GM19023 (cell line): ENCODE results near the gene ANKRD2.
A peak's percentile ranks its signal among the peaks of the same experiment; 100 is the strongest.
"Not testable (repeated sequence)": the region's sequence is repeated elsewhere in the genome, so short reads cannot be mapped to it uniquely, and the experiment has no call there.

ENCODE experiments used
- ATAC-seq: cut with Tn5 transposase; IDR thresholded peaks from one replicate; pipeline ENCODE4 v1.9.1; 2021; ENCODE audit warnings: mild to moderate bottlenecking, moderate library complexity; ENCODE audit not compliant: unreplicated experiment

ANKRD2 gene

GRCh38 chr10:97546456-97547270 is 25.9 kb upstream of the ANKRD2 start:
- no peak for ATAC-seq

- no peak for ATAC-seq
Observed at GRCh38 chr10:97547271-97547600, 25.3 kb upstream of the ANKRD2 start.

- ATAC-seq = no peak
Observed at GRCh38 chr10:97547962-97548361, 24.6 kb upstream of the ANKRD2 start.

GRCh38 chr10:97548828-97549455 is 23.6 kb upstream of the ANKRD2 start:
- no peak for ATAC-seq

GRCh38 chr10:97549587-97550322 is 22.8 kb upstream of the ANKRD2 start:
- ATAC-seq = no peak

- ATAC-seq = no peak
Observed at GRCh38 chr10:97550336-97551149, 22.0 kb upstream of the ANKRD2 start.

GRCh38 chr10:97551271-97551670 is 21.3 kb upstream of the ANKRD2 start:
- no peak for ATAC-seq

- ATAC-seq = peak; percentile 85
Observed at GRCh38 chr10:97553575-97554031, 19.0 kb upstream of the ANKRD2 start.

- ATAC-seq = not testable (repeated sequence)
Observed at GRCh38 chr10:97554336-97554735, 18.2 kb upstream of the ANKRD2 start.

GRCh38 chr10:97555541-97555940 is 17.0 kb upstream of the ANKRD2 start:
- not testable (repeated sequence) for ATAC-seq

GRCh38 chr10:97560731-97561381 is 11.7 kb upstream of the ANKRD2 start:
- ATAC-seq = not testable (repeated sequence)

- ATAC-seq = not testable (repeated sequence)
Observed at GRCh38 chr10:97561386-97562077, 11.0 kb upstream of the ANKRD2 start.

- not testable (repeated sequence) for ATAC-seq
Observed at GRCh38 chr10:97562329-97562728, 10.2 kb upstream of the ANKRD2 start.

GRCh38 chr10:97563337-97563736 is 9.2 kb upstream of the ANKRD2 start:
- ATAC-seq = no peak

GRCh38 chr10:97564776-97565175 is 7.8 kb upstream of the ANKRD2 start:
- ATAC-seq = no peak

- ATAC-seq = no peak
Observed at GRCh38 chr10:97566336-97566996, 6.1 kb upstream of the ANKRD2 start.

- ATAC-seq = no peak
Observed at GRCh38 chr10:97567891-97568290, 4.7 kb upstream of the ANKRD2 start.

GRCh38 chr10:97570146-97570788 is 2.3 kb upstream of the ANKRD2 start:
- no peak for ATAC-seq
